Mesothelial cell of epicardium (in vitro differentiated cells): Measurements from ENCODE around the gene NR2F2. TPM values are rescaled to one million over a fixed set of nuclear protein-coding genes. Genes with fewer than 3 reads are reported as not detected.

ENCODE experiments used
- DNase-seq, 2 experiments: peaks; one replicate each; pipeline ENCODE4 v3.0.0; 2021; ENCODE audit warnings: low spot score in 2 of 2; ENCODE audit not compliant: unreplicated experiment in 2 of 2
- H3K27ac Mint-ChIP-seq: 2 replicates; pipeline ENCODE4 v1.8.0; 2021; ENCODE audit warnings: mixed read lengths
- H3K27me3 Mint-ChIP-seq: 2 replicates; pipeline ENCODE4 v1.8.0; 2021; ENCODE audit warnings: low read depth, mixed read lengths
- H3K36me3 Mint-ChIP-seq: 2 replicates; pipeline ENCODE4 v1.8.0; 2021; ENCODE audit warnings: mixed read lengths
- H3K4me1 Mint-ChIP-seq: 2 replicates; pipeline ENCODE4 v1.8.0; 2021; ENCODE audit warnings: mixed read lengths
- H3K4me3 Mint-ChIP-seq: 2 replicates; pipeline ENCODE4 v1.8.0; 2021; ENCODE audit warnings: mild to moderate bottlenecking, moderate library complexity, mixed read lengths
- H3K9me3 Mint-ChIP-seq: 2 replicates; pipeline ENCODE4 v1.8.0; 2021; ENCODE audit warnings: mixed read lengths
- CTCF ChIP-seq: fragments of 200-600 bp; sonication (generic); IDR thresholded peaks from one replicate; pipeline ENCODE4 v1.5.0; 2021; ENCODE audit warnings: antibody characterized with exemption; ENCODE audit not compliant: unreplicated experiment
- total RNA-seq: library from RNA; stranded (reverse); gene quantifications from 3 replicates; pipeline ENCODE4 v1.2.1, GENCODE V29; 2021

The NR2F2 gene
- total RNA-seq, 1 donor from 2014 or later, result 128 TPM

- Mint-ChIP-seq H3K9me3 (no peaks in the 10 kb centered on the region), H3K4me3 (no peak overlapping the region), H3K4me1 (peaks cover 49% of the 10 kb centered on the region), H3K36me3 (peaks cover 2% of the 10 kb centered on the region), H3K27me3 (peaks cover 67% of the 10 kb centered on the region), H3K27ac (no peak overlapping the region)
- DNase-seq, result no peak
- TF ChIP-seq CTCF, result no peak
Measured at GRCh38 chr15:96354731-96355567, 24.4 kb downstream of the NR2F2 start.

GRCh38 chr15:96355568-96356187 is 25.2 kb downstream of the NR2F2 start:
- TF ChIP-seq CTCF, result no peak
- no peak for DNase-seq
- H3K4me1 Mint-ChIP-seq, result peaks cover 44% of the 10 kb centered on the region
- H3K36me3 Mint-ChIP-seq, result peaks cover 2% of the 10 kb centered on the region
- no peak overlapping the region for H3K4me3 Mint-ChIP-seq
- no peaks in the 10 kb centered on the region for H3K9me3 Mint-ChIP-seq
- H3K27ac Mint-ChIP-seq, result no peak overlapping the region
- peaks cover 71% of the 10 kb centered on the region for H3K27me3 Mint-ChIP-seq

- Mint-ChIP-seq H3K9me3 (no peaks in the 10 kb centered on the region), H3K27ac (peak overlapping the region; percentile 82), H3K27me3 (peaks cover 76% of the 10 kb centered on the region), H3K4me3 (peak overlapping the region; percentile 81), H3K4me1 (peaks cover 41% of the 10 kb centered on the region), H3K36me3 (no peaks in the 10 kb centered on the region)
- peak; percentile 98 for TF ChIP-seq CTCF
- DNase-seq, result peak; percentile 76 to 95
Measured at GRCh38 chr15:96356494-96357455, 26.3 kb downstream of the NR2F2 start.

GRCh38 chr15:96358001-96358801 is 27.7 kb downstream of the NR2F2 start:
- TF ChIP-seq CTCF, result no peak
- Mint-ChIP-seq H3K9me3 (no peaks in the 10 kb centered on the region), H3K27me3 (peaks cover 82% of the 10 kb centered on the region), H3K27ac (peak overlapping the region; percentile 64), H3K4me1 (peaks cover 41% of the 10 kb centered on the region), H3K36me3 (no peaks in the 10 kb centered on the region), H3K4me3 (peak overlapping the region; percentile 81)
- no peak for DNase-seq
